ENCODE data around the gene RAVER1. TPM values are rescaled to one million over a fixed set of nuclear protein-coding genes. Genes with fewer than 3 reads are reported as not detected.

The RAVER1 gene
- polyA plus RNA-seq, 4 donors: 22.2 to 45.2 (median 35.8) TPM

- DNase-seq (ENCODE audit: low read depth in 4 of 4, low spot score in 2 of 4): no peak
Observed at GRCh38 chr19:10277795-10278589, 55.3 kb downstream of the RAVER1 start.

- DNase-seq (ENCODE audit: low read depth in 4 of 4, low spot score in 2 of 4): no peak
Observed at GRCh38 chr19:10274589-10274988, 58.7 kb downstream of the RAVER1 start.

- DNase-seq (ENCODE audit: low read depth in 4 of 4, low spot score in 2 of 4): no peak
Observed at GRCh38 chr19:10271543-10272086, 61.7 kb downstream of the RAVER1 start.

- no peak for DNase-seq (ENCODE audit: low read depth in 4 of 4, low spot score in 2 of 4)
Observed at GRCh38 chr19:10270616-10271394, 62.5 kb downstream of the RAVER1 start, which contains the start of gene ICAM1. Gene ICAM1, plus strand, starts transcription at chr19:10271120. Its CDS starts 40 bp downstream, at chr19:10271160.

GRCh38 chr19:10270180-10270615, 63.1 kb downstream of the RAVER1 start:
- no peak for DNase-seq (ENCODE audit: low read depth in 4 of 4, low spot score in 2 of 4)

- no peak for DNase-seq (ENCODE audit: low read depth in 4 of 4, low spot score in 2 of 4)
Observed at GRCh38 chr19:10269333-10270179, 63.8 kb downstream of the RAVER1 start.

GRCh38 chr19:10268071-10268470, 65.3 kb downstream of the RAVER1 start:
- DNase-seq (ENCODE audit: low read depth in 4 of 4, low spot score in 2 of 4): no peak

GRCh38 chr19:10266706-10267105, 66.6 kb downstream of the RAVER1 start:
- DNase-seq (ENCODE audit: low read depth in 4 of 4, low spot score in 2 of 4): no peak

Other genes with a start within 250 kb of the RAVER1 start
- 10 to 100 TPM; 21.2 to 34.3 (median 27.5) TPM for gene SHFL, start 247.2 kb downstream of the RAVER1 start, polyA plus RNA-seq (ENCODE audit: insufficient read length in 4 of 4)
- 1 to 10 TPM; 2.3 to 3.5 (median 3.2) TPM for gene ANGPTL6, start 230.9 kb downstream of the RAVER1 start, polyA plus RNA-seq (ENCODE audit: insufficient read length in 4 of 4)
- 10 to 100 TPM; 25.8 to 44.5 (median 35.7) TPM for gene PPAN, start 227.2 kb downstream of the RAVER1 start, polyA plus RNA-seq (ENCODE audit: insufficient read length in 4 of 4)
- gene P2RY11, start 221.8 kb downstream of the RAVER1 start, polyA plus RNA-seq (ENCODE audit: insufficient read length in 4 of 4): 10 to 100 TPM; 10.3 to 17.2 (median 14.0) TPM
- 100 to 1,000 TPM; 190 to 229 (median 203) TPM for gene EIF3G, start 213.6 kb downstream of the RAVER1 start, polyA plus RNA-seq (ENCODE audit: insufficient read length in 4 of 4)
- 100 to 1,000 TPM in 2 of 4 donors, 10 to 100 TPM in 2; 80.7 to 129 (median 108) TPM for gene DNMT1, start 138.6 kb downstream of the RAVER1 start, polyA plus RNA-seq (ENCODE audit: insufficient read length in 4 of 4)
- gene S1PR2, start 102.2 kb downstream of the RAVER1 start, polyA plus RNA-seq (ENCODE audit: insufficient read length in 4 of 4): 10 to 100 TPM; 11.0 to 14.4 (median 13.1) TPM
- gene MRPL4, start 81.3 kb downstream of the RAVER1 start, polyA plus RNA-seq (ENCODE audit: insufficient read length in 4 of 4): 10 to 100 TPM; 31.5 to 59.7 (median 48.7) TPM
- gene ICAM1, start 62.4 kb downstream of the RAVER1 start, polyA plus RNA-seq (ENCODE audit: insufficient read length in 4 of 4): 1 to 10 TPM; 5.5 to 7.3 (median 6.4) TPM
- under 1 TPM; 0.28 to 0.81 (median 0.58) TPM for gene ICAM4, start 46.6 kb downstream of the RAVER1 start, polyA plus RNA-seq (ENCODE audit: insufficient read length in 4 of 4)
- gene ICAM5, start 43.6 kb downstream of the RAVER1 start, polyA plus RNA-seq (ENCODE audit: insufficient read length in 4 of 4): under 1 TPM; 0.11 to 0.32 (median 0.23) TPM
- gene ZGLP1, start 23.7 kb downstream of the RAVER1 start, polyA plus RNA-seq (ENCODE audit: insufficient read length in 4 of 4): 10 to 100 TPM in 1 of 4 donors, 1 to 10 TPM in 3; 2.8 to 11.8 (median 6.9) TPM
- gene FDX2, start 17.5 kb downstream of the RAVER1 start, polyA plus RNA-seq (ENCODE audit: insufficient read length in 4 of 4): 10 to 100 TPM; 16.2 to 28.3 (median 21.7) TPM
- gene ICAM3, start 6.1 kb upstream of the RAVER1 start, polyA plus RNA-seq (ENCODE audit: insufficient read length in 4 of 4): 10 to 100 TPM in 2 of 4 donors, 1 to 10 TPM in 2; 8.4 to 11.5 (median 10.4) TPM
- gene TYK2, start 47.0 kb upstream of the RAVER1 start, polyA plus RNA-seq (ENCODE audit: insufficient read length in 4 of 4): 100 to 1,000 TPM in 3 of 4 donors, 10 to 100 TPM in 1; 95.0 to 174 (median 131) TPM
- 100 to 1,000 TPM; 137 to 181 (median 171) TPM for gene CDC37, start 70.0 kb upstream of the RAVER1 start, polyA plus RNA-seq (ENCODE audit: insufficient read length in 4 of 4)
- gene PDE4A, start 87.0 kb upstream of the RAVER1 start, polyA plus RNA-seq (ENCODE audit: insufficient read length in 4 of 4): 1 to 10 TPM; 2.0 to 3.8 (median 2.6) TPM
- gene KEAP1, start 169.8 kb upstream of the RAVER1 start, polyA plus RNA-seq (ENCODE audit: insufficient read length in 4 of 4): 10 to 100 TPM; 73.7 to 86.7 (median 77.7) TPM
- 1 to 10 TPM; 1.6 to 1.8 (median 1.8) TPM for gene S1PR5, start 183.9 kb upstream of the RAVER1 start, polyA plus RNA-seq (ENCODE audit: insufficient read length in 4 of 4)
- gene ATG4D, start 210.4 kb upstream of the RAVER1 start, polyA plus RNA-seq (ENCODE audit: insufficient read length in 4 of 4): 10 to 100 TPM; 26.7 to 37.1 (median 33.0) TPM
- 10 to 100 TPM; 33.4 to 47.2 (median 37.2) TPM for gene KRI1, start 232.5 kb upstream of the RAVER1 start, polyA plus RNA-seq (ENCODE audit: insufficient read length in 4 of 4)
- gene CDKN2D, start 235.4 kb upstream of the RAVER1 start, polyA plus RNA-seq (ENCODE audit: insufficient read length in 4 of 4): 10 to 100 TPM in 3 of 4 donors, 1 to 10 TPM in 1; 9.3 to 12.5 (median 10.8) TPM